ENCODE measurements around the gene OR6C3.
"Not testable (repeated sequence)": the region's sequence is repeated elsewhere in the genome, so short reads cannot be mapped to it uniquely, and the experiment has no call there.

OR6C3 gene

DNA sequence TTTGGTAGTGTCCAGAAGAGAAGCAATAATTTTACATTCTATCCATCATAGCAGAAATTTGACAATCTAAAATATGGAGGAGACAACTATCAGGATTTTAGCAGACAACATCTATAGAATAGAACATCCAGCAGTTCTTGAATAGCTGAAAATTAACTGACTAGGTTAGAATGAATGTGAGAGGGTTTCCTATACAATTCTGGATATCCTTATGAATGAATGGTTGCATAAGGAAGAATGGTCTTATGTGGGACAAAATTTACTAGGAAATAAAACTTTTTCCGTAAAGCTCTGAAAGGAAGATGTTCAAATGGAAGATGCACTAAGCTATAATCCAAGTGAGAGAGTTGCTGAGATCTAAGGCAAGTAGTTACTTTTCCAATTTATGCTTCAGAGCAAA, at the start of gene OR6C3:
OR6C3 (plus strand) TSS at position 301 of the 400 bp plus-strand sequence. CDS start 955 bp downstream, outside the sequence.
- no peak for DNase-seq (ENCODE audit: low spot score)

DNA sequence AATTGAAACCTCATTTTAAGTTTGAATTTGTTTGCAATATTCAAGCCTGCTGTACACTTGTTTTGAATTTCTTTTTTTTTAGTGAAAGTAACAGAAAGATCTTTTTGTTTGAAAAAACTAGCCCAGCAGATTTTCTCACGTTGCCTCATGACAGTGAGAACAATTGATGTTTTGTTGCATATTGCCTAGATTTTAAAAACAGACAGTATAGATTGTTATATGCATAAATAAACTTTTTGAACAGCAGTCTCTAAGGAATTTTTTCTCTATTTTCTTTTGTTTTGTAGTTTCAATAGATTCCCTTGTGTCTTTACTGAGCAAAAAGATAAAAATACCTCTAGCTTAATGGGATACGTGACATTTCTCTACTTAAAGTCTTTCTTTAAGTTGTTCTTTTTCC, 49.6 kb upstream of the OR6C3 start:
- DNase-seq (ENCODE audit: low spot score) = no peak

DNA sequence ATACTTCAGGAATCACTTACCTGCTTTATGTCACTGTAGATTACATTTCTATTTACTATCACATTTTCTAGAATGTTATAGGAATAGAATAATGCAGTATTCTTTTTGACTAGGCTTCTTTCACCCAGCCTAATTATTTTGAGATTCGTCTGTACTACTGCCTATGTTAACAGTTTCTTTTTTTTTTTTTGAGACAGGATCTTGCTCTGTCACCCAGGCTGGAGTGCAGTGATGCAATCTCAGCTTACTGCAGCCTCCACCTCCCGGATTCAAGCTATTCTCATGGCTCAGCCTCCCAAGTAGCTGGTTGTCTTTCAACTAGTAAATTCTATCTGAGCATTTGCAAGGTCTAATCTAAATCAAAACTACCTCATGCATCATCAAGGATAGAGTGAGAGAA, 40.5 kb upstream of the OR6C3 start:
- no peak for DNase-seq (ENCODE audit: low spot score)

DNA sequence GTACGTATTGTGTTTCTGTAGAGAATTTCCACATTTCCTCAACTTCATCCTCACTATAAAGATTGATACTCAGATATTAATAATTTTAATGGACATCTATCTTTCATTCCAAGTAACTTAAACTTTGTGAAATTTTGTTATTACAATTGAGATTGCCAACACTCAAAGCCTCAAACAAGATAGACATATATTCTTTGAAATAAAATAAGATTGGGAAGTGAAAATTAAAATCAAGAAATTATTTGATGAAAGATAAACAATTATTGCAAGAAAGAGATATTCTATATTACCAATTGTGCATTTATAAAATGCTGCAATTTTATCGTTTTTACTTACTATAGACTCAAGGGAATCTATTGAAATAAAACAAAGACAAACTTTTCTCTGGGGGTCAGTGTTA, 34.1 kb upstream of the OR6C3 start, which contains the start of gene OR6C6:
OR6C6 (minus strand) TSS at position 101 of the 400 bp plus-strand sequence. CDS start 1,337 bp downstream, outside the sequence.
- no peak for DNase-seq (ENCODE audit: low spot score)

DNA sequence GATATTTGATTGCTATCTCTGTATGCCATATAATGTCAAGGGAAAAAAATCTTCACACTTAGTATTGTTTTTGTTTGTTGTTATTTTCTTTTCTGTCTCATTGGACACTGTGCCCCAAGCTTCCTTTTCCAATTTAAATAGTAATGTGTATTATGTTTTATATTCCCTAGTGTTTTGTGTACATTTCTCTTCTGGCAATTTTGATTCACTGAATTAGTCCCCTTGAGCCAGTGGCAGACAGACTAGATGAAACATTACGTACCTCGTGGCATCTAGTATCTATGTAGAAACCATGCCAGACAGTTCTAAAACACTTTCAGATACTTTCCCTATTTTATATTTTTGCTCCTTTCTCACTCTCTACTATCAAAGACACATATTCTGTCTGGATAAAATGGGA, 16.5 kb upstream of the OR6C3 start, which contains the start of gene OR6C1:
OR6C1 (plus strand) TSS at position 301 of the 400 bp plus-strand sequence. CDS start 6,257 bp downstream, outside the sequence.
- no peak for DNase-seq (ENCODE audit: low spot score)

DNA sequence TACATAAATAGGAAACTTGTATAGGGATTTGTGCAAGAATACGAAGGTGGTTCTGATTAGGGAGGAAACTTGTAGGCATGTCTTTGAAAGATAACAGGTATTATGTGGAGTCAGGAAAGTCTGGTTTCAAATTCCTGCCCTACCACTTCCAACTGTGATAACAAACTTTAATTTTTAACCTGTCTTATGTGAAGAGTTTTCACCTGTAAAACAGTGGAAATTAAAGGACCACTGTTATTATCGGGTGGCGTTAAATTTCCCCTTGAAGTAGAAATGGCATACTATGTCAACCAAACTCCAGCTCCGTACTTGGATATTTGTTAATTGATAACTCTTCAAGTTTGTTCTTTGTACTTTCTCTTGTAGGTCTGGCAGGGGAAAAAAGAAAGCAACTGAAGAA, 10.3 kb upstream of the OR6C3 start:
- DNase-seq (ENCODE audit: low spot score) = no peak

DNA sequence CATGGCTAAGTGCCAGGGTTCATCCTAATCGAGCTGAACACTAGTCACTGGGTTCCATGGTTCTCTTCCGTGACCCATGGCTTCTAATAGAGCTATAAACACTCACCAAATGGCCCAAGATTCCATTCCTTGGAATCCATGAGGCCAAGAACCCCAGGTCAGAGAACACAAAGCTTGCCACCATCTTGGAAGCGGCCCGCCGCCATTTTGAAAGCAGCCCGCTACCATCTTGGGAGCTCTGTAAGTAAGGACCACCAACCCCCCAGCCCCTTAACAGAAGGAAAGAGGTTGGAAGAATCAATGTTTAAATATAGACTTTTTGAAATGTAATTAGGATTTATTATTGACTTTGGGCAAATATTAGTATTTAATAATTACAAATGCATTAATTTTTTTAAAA, 4.7 kb upstream of the OR6C3 start:
- not testable (repeated sequence) for DNase-seq (ENCODE audit: low spot score)

DNA sequence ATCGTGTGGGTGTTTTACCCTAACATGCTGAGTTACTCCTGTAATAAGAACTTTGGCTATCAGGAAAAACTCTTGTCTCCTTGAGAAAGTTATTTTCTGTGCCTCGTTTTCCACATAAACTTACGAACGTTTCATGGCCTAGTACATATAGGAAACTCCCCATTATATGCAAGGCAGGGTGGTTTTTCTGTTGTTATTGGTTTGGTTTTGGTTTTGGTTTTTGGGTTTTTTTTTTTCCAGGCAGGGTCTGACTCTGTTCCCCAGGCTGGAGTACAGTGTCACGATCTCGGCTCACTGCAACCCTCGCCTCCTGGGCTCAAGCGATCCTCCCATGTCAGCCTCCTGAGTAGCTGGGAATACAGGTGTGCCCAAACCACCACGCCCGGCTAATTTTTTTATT, 5.5 kb downstream of the OR6C3 start:
- no peak for DNase-seq (ENCODE audit: low spot score)

DNA sequence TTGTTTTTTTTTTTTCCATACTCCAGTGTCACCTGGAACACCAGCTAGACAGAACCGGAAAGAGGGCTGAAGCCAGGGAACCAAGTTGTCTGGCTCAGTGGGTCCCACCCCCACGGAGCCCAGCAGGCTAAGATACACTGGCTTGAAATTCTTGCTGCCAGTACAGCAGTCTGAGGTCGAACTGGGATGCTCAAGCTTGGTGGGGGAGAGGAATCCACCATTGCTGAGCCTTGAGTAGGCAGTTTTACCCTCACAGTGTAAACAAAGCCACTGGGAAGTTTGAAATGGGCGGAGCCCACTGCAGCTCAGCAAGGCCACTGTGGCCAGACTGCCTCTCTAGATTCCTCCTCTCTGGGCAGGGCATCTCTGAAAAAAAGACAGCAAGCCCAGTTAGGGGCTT, 24.8 kb downstream of the OR6C3 start:
- not testable (repeated sequence) for DNase-seq (ENCODE audit: low spot score)

DNA sequence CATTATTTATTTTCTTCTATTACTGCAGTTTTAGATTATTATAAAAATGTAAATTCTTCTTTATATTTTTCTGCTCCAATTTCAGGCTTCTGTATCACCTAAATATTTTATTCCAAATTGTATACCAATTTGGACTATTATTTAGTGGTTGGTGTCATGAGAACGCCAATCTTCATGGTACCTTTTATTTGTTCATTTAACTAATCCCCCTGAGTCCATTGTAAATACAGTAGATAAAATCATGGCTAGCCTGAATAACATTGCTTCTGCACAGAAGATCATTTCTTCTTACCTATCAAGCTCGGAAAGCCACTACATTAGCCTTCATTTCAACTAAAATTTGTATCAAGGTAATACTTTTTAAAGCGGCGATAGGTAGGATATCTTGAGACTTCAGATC, 32.1 kb downstream of the OR6C3 start, which contains the start of gene OR6C75:
OR6C75 (plus strand) TSS at position 301 of the 400 bp plus-strand sequence. CDS start 2,136 bp downstream, outside the sequence.
- DNase-seq (ENCODE audit: low spot score) = no peak

DNA sequence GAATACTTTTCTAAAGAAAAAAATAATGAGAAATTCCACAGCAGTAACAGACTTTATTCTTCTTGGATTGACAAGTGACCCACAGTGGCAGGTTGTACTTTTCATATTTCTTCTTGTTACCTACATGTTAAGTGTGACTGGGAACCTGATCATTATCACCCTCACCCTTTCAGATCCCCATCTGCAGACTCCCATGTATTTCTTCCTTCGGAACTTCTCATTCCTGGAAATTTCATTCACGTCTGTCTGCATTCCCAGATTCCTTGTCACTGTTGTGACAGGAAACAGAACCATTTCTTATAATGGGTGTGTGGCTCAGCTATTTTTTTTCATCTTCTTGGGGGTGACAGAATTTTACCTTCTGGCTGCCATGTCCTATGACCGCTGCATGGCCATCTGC, 34.5 kb downstream of the OR6C3 start:
- no peak for DNase-seq (ENCODE audit: low spot score)

DNA sequence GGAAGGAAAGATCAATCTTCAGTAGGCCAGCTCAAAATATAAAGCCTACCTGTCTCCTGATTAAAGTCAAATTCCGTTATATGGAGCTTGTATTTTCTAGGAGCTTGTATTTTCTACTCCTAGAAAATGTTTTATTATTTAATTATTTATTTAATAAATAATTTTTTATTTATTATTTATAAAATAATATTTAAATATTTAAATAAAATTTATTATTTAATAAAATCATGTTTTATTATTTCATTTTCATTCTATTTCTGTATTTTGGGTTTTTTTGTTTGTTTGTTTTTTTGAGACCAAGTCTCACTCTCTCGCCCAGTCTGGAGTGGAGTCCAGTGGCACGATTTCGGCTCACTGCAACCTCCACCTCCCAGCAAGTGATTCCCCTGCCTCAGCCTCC, 42.0 kb downstream of the OR6C3 start:
- no peak for DNase-seq (ENCODE audit: low spot score)

All from D341Med (cell line).